GM12801 (cell line): ENCODE results near the gene PHF13.

Source experiments
- CTCF ChIP-seq: IDR thresholded peaks from one replicate; pipeline ENCODE4 v1.5.1; 2011; ENCODE audit warnings: control low read depth; ENCODE audit not compliant: insufficient read length; ENCODE audit errors: extremely low read depth

Gene PHF13

DNA sequence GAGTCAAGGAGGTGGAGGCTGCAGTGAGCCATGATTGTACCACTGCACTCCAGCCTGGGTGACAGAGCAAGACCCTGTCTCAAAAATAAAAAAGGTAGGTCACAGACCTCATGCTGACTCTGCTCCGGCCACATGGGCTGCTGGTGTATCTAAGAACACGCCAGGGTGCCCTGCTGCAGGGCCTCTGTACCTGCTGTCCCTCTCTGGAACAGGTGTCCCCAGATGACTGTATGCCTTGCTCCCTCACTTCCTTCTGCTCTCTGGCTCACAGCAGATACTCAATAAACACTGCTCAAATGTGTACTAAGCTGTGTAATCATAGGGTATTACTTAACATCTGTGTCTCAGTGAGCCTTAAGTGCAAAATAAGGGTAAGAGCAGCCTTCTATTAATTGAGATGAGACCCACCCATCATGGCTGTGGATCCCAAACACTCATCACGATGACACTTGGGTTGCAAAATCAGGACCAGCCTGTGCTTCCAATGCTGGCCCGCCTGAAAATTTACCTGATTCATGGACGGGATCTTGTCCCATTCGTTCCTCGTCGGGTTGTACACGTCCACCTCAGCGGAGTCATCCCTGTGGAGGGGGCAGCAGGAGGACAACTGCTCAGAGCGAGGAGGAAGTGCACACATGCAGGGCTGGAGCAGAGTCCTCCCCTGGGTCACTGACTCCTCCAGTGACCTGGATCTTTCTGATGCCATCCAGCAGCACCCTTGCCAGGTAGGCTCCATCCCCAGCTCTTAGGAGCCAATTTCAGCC is 18.4 kb upstream of the PHF13 start:
- TF ChIP-seq CTCF, result no peak

- no peak for TF ChIP-seq CTCF
Observed at GRCh38 chr1:6596351-6596750, 17.2 kb upstream of the PHF13 start.

GRCh38 chr1:6596886-6597776 is 16.4 kb upstream of the PHF13 start:
- TF ChIP-seq CTCF, result no peak

GRCh38 chr1:6597777-6598131 is 15.8 kb upstream of the PHF13 start:
- TF ChIP-seq CTCF, result no peak

DNA sequence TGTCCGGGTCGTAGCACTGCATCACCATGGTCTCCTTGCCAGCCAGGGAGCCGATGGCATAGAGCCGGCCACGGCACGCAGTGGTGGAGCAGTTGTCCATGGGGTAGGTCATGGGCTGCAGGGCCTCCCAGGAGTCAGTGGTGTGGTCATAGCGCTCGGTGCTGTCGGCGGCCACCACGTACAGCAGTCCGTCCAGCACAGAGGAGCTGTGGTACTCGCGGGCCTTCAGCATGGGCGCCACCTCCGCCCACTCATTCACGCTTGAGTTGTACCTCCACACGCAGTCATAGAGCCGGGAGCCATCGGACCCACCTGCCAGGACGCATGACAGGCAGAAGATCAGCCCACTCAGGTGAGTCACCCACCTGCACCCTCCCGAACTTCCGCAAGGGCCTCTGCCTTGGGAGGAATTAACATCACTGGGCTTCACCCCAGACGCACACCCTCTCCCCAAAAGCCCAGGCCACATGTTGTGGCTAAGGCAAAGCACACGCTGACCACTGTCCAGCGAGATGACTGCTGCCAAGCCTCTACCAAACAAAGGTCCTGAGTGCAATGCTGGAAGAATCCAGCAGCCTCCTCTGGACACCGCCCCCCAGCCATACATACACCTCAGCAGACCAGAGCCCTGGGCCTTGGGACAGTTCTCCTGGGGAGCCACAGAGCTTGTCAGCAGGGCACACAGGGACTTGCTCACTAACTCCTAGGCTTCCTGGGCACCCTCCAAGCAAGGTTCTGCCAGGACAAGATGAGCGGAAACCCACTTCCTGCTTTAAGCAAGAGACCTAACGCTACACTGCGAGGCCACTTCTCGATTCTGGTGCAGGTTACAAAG is 14.2 kb upstream of the PHF13 start:
- TF ChIP-seq CTCF, result no peak

- TF ChIP-seq CTCF, result no peak
Observed at GRCh38 chr1:6600410-6601048, 13.0 kb upstream of the PHF13 start.
